Measurements from ENCODE around the gene ALPK1.
A peak's percentile ranks its signal among the peaks of the same experiment; 100 is the strongest.

ALPK1 gene

GRCh38 chr4:112316360-112316759, 19.2 kb downstream of the ALPK1 start:
- no peak for DNase-seq (ENCODE audit: low read depth)
- TF ChIP-seq CTCF (IDR thresholded peaks at IDR 0.05; ENCODE audit: low read depth, low read length, missing control alignments), result no peak
- H3K4me3 ChIP-seq (ENCODE audit: low read depth, low read length), result no peak overlapping the region

GRCh38 chr4:112318239-112319142, 21.3 kb downstream of the ALPK1 start:
- TF ChIP-seq CTCF (IDR thresholded peaks at IDR 0.05; ENCODE audit: low read depth, low read length, missing control alignments), result no peak
- DNase-seq (ENCODE audit: low read depth), result no peak
- H3K4me3 ChIP-seq (ENCODE audit: low read depth, low read length), result peak overlapping the region; percentile 27

- peak; percentile 73 for TF ChIP-seq CTCF (IDR thresholded peaks at IDR 0.05; ENCODE audit: low read depth, low read length, missing control alignments)
- H3K4me3 ChIP-seq (ENCODE audit: low read depth, low read length), result no peak overlapping the region
- DNase-seq (ENCODE audit: low read depth), result no peak
These were observed 24.9 kb downstream of the ALPK1 start for GRCh38 chr4:112321776-112322684.

GRCh38 chr4:112322866-112323265, 25.7 kb downstream of the ALPK1 start:
- no peak for TF ChIP-seq CTCF (IDR thresholded peaks at IDR 0.05; ENCODE audit: low read depth, low read length, missing control alignments)
- H3K4me3 ChIP-seq (ENCODE audit: low read depth, low read length), result no peak overlapping the region
- no peak for DNase-seq (ENCODE audit: low read depth)

- TF ChIP-seq CTCF (IDR thresholded peaks at IDR 0.05; ENCODE audit: low read depth, low read length, missing control alignments), result no peak
- H3K4me3 ChIP-seq (ENCODE audit: low read depth, low read length), result no peak overlapping the region
- DNase-seq (ENCODE audit: low read depth), result no peak
These were observed 28.4 kb downstream of the ALPK1 start for GRCh38 chr4:112325530-112325929.

- DNase-seq (ENCODE audit: low read depth), result no peak
- TF ChIP-seq CTCF (IDR thresholded peaks at IDR 0.05; ENCODE audit: low read depth, low read length, missing control alignments), result peak; percentile 43
- peak overlapping the region; percentile 14; the same call in 1 of the 2 replicates for H3K4me3 ChIP-seq (ENCODE audit: low read depth, low read length)
These were observed 31.0 kb downstream of the ALPK1 start for GRCh38 chr4:112327965-112328733.

All from GM12864 (cell line).